Muscle of arm (tissue), 12 donors: Measurements from ENCODE around the gene TMEM35A. TPM values are rescaled to one million over a fixed set of nuclear protein-coding genes. Genes with fewer than 3 reads are reported as not detected.

Source experiments
- polyA plus RNA-seq, 12 donors: library from polyadenylated mRNA; unstranded; fragments of 120-200 nt; gene quantifications; one replicate each; pipeline ENCODE4 v1.2.1, GENCODE V29; 2013; ENCODE audit not compliant: insufficient read length in 12 of 12

Gene TMEM35A
- polyA plus RNA-seq, 12 donors = 2.1 to 8.1 (median 2.5) TPM; not detected in 1

Other genes starting within 250 kb of the TMEM35A start
- gene NOX1, start 204.5 kb upstream of the TMEM35A start, polyA plus RNA-seq = 1 to 10 TPM in 1 of 12 donors, under 1 TPM in 10, not detected in 1; 0.07 to 8.4 (median 0.45) TPM
- gene XKRX, start 150.0 kb upstream of the TMEM35A start, polyA plus RNA-seq = 1 to 10 TPM in 1 of 12 donors, under 1 TPM in 4, not detected in 7; 0.07 to 1.5 (median 0.37) TPM
- under 1 TPM in 6 of 12 donors, not detected in 6; 0.12 to 0.41 (median 0.33) TPM for gene ARL13A, start 109.2 kb upstream of the TMEM35A start, polyA plus RNA-seq
- gene TRMT2B, start 26.8 kb upstream of the TMEM35A start, polyA plus RNA-seq = 1 to 10 TPM in 11 of 12 donors, not detected in 1; 6.7 to 9.6 (median 8.5) TPM
- 1 to 10 TPM in 11 of 12 donors, not detected in 1; 2.9 to 7.7 (median 6.3) TPM for gene CENPI, start 19.3 kb downstream of the TMEM35A start, polyA plus RNA-seq
- gene DRP2, start 140.9 kb downstream of the TMEM35A start, polyA plus RNA-seq = 1 to 10 TPM in 10 of 12 donors, under 1 TPM in 1, not detected in 1; 0.89 to 5.5 (median 2.6) TPM
- gene TAF7L, start 212.5 kb downstream of the TMEM35A start, polyA plus RNA-seq = under 1 TPM in 9 of 12 donors, not detected in 3; 0.09 to 0.41 (median 0.21) TPM